GM15510 (cell line): ENCODE results near the gene SUMO2.

Experiments
- POLR2A ChIP-seq: IDR thresholded peaks from 3 replicates; pipeline ENCODE4 v1.6.1; 2011; ENCODE audit warnings: borderline replicate concordance; ENCODE audit not compliant: insufficient read length; ENCODE audit errors: extremely low read depth

Gene SUMO2

GRCh38 chr17:75130632-75131277 lies 52.0 kb downstream of the SUMO2 start:
- TF ChIP-seq POLR2A, result peak; percentile 2

GRCh38 chr17:75130059-75130631 lies 52.6 kb downstream of the SUMO2 start:
- peak; percentile 22 for TF ChIP-seq POLR2A

DNA sequence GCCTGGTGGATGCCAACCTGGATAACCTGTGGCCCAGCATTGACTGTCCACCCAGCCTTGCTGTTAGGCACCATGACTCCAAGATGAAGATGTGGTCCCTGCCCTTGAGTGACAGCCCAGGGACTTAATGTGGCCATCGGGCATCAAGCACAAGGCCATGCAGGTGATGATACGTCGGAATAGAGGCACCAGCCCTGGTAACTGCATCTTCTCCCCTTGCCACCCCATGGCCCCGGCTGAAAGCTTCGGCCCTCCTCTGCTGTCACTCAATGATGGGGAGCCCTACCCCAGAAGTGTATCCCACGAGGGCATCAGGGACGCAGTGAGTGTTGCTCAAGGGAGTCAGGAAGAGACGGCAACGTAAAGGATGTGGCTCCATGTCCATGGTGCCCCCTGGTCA lies 53.2 kb downstream of the SUMO2 start:
- no peak for TF ChIP-seq POLR2A

GRCh38 chr17:75128694-75129505 lies 53.9 kb downstream of the SUMO2 start:
- no peak for TF ChIP-seq POLR2A

DNA sequence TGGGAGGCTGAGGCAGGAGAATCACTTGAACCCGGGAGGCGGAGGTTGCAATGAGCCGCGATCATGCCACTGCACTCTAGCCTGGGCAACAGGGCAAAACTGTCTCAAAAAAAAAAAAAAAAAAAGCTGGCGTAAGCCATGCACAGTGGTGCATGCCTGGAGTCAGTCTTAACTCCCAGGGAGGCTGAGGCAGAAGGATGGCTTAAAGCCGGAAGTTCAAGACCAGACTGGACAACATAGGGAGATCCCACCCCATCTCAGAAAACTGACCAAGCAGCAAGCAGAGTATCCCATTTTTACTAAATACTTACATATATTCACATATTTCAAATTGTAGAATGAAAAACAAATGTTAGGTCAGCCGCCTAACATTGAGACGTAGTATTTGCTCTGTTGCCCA lies 55.8 kb downstream of the SUMO2 start:
- no peak for TF ChIP-seq POLR2A

- no peak for TF ChIP-seq POLR2A
These were observed 56.8 kb downstream of the SUMO2 start for GRCh38 chr17:75125984-75126383.

- no peak for TF ChIP-seq POLR2A
These were observed 58.0 kb downstream of the SUMO2 start for GRCh38 chr17:75124819-75125162.

- TF ChIP-seq POLR2A, result no peak
These were observed 58.5 kb downstream of the SUMO2 start for GRCh38 chr17:75124041-75124818.

GRCh38 chr17:75118307-75118706 lies 64.5 kb downstream of the SUMO2 start:
- no peak for TF ChIP-seq POLR2A

GRCh38 chr17:75116737-75117136 lies 66.0 kb downstream of the SUMO2 start:
- TF ChIP-seq POLR2A, result no peak
